GM19023 (cell line): ENCODE results near the gene KCNN1.
A peak's percentile ranks its signal among the peaks of the same experiment; 100 is the strongest.
"Not testable (repeated sequence)": the region's sequence is repeated elsewhere in the genome, so short reads cannot be mapped to it uniquely, and the experiment has no call there.

ENCODE experiments used
- ATAC-seq: cut with Tn5 transposase; IDR thresholded peaks from one replicate; pipeline ENCODE4 v1.9.1; 2021; ENCODE audit warnings: mild to moderate bottlenecking, moderate library complexity; ENCODE audit not compliant: unreplicated experiment

Gene KCNN1

DNA sequence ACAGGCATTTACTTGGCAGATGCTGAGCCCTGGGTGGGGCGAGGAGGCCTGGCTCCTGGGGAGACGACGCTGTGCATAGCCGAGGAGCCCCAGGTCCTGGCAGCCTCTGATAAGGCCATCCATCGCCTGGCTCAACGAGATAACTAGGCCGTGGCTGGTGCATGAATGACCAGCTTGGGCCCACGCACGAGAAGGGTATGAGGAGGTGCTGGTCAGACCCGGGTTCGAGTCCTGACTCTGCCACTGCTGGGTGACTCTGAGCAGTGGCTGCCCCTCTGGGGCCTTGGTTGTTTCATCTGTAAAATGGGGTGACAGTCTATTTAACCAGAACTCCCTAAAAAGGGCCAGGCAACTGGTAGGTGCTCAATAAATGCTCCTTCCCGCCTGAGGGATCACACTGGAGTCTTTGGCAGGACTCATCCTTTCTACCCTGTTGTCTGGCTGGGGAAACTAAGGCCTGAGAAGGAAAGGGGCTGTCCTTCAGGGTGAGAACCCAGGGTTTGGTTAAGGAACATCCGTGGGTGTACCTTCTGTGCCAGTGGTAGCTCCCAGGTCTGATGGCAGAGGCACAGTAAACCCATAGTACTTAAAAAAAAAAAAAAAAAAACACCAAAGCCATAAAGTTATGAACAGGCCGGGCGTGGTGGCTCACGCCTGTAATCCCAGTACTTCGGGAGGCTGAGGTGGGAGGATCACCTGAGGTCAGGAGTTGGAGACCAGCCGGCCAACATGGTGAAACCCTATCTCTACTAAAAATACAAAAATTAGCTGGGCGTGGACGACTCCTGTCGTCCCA lies 33.0 kb downstream of the KCNN1 start:
- no peak for ATAC-seq

DNA sequence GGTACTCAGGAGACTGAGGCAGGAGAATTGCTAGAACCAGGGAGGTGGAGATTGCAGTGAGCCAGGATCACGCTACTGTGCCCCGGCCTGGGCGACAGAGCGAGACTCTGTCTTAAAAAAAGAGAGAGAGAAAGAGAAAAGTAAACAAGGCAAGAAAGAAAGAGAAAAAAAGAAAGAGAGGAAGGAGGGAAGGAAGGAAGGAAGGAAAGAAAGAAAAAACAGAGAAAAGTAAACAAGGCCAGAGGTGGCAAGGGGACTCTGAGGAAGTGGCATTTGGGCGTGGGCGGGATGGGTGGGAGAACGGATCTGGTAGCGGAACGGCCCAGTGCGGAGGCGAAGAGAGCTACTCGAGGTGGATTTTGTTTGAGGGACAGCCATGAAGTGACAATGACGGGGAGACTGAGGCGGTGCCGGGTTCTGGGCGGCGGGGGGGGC lies 33.6 kb downstream of the KCNN1 start:
- peak; percentile 12 for ATAC-seq

DNA sequence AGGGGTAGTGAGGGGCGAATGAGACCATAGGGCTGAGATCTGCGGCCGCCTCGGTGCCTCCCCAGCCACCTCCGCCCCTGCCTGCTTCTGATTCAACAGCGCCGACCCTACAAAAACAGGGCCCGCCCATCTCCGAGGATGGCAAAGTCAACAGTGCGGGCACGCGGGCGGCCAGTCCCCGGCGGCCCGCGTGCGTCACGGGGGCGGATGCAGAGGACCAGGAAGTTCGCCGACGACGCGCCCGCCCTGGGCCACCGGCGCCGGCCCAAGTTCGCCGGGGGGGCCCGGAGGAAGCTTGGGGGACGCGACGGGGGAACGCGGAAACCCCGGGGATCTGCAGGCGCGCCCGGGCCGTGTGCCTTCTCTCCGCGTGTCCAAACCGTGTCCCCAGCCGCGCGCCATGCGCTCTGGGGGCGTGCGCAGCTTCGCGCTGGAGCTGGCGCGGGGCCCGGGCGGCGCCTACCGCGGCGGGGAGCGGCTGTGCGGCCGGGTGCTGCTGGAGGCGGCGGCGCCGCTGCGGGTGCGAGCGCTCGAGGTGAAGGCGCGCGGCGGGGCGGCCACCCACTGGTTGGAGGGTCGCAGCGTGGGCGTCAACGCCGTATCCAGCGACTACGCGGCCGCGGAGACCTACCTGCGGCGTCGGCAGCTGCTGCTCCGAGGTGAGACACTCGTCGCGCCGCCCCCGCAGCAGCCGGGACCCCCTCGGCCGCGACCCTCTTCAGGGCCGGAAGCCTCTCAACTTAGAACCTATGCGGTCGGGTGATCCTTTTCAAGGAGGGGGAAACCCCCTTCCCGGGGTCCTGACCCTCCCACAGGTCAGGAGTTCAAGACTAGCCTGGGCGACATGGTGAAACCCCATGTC lies 34.2 kb downstream of the KCNN1 start:
- peak; percentile 63 for ATAC-seq

DNA sequence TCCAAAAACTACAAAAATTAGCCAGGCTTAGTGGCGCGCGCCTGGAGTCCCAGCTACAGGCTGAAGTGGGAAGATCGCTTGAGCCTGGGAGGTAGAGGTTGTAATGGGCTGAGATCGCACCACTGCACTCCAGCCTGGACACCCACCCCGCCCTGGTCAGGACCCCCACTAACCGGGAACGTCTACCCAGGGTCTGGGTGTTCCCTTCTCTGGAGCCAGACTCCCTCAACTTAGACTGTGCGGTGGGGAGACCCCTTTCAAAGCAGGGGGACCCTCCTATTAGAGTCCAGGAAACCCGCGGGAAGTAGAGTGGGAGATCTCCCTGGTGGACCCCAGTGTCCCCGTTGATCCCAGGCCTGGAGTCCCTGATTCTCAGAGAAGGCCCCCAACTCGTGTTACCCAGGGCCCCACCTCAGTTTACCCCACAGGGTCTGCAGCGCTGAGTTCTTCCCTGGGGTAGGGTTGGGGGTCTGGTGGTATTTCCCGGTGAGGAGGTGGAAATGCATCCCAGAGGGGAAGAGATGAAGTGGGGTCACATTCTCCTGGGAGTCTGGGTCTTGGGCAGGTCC lies 35.0 kb downstream of the KCNN1 start:
- ATAC-seq = no peak

DNA sequence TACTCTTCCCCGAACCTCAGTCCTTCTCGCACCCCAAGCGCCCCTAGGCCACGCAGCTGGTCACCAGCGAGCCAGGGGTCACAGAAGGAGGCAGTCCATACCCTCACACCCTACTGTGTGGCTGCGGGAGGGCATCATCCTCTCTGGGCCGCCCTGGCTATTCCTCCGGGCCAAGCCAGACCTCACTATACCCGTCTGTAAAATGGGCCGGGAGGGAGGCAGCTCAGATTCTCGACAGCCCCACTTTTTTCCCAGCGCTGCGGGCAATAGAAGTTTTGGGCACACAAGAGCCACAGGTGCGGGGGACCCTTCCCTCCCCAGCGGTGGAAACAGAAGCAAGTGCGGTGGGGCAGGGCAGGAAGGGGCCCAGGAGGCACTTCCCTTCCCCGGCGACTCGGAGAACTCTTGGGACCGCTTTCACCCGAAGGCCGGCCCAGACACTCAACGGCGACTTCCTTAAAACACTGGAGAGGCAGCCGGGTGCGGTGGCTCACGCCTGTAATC lies 35.5 kb downstream of the KCNN1 start:
- ATAC-seq = no peak

DNA sequence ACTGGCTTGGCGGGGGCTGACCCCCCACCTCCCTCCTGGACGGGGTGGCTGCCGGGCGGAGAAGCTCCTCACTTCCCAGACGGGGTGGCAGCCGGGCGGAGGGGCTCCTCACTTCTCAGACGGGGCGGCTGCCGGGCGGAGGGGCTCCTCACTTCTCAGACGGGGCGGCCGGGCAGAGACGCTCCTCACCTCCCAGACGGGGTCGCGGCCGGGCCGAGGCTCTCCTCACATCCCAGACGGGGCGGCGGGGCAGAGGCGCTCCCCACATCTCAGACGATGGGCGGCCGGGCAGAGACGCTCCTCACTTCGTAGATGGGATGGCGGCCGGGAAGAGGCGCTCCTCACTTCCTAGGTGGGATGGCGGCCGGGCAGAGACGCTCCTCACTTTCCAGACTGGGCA lies 38.8 kb downstream of the KCNN1 start:
- ATAC-seq = not testable (repeated sequence)

DNA sequence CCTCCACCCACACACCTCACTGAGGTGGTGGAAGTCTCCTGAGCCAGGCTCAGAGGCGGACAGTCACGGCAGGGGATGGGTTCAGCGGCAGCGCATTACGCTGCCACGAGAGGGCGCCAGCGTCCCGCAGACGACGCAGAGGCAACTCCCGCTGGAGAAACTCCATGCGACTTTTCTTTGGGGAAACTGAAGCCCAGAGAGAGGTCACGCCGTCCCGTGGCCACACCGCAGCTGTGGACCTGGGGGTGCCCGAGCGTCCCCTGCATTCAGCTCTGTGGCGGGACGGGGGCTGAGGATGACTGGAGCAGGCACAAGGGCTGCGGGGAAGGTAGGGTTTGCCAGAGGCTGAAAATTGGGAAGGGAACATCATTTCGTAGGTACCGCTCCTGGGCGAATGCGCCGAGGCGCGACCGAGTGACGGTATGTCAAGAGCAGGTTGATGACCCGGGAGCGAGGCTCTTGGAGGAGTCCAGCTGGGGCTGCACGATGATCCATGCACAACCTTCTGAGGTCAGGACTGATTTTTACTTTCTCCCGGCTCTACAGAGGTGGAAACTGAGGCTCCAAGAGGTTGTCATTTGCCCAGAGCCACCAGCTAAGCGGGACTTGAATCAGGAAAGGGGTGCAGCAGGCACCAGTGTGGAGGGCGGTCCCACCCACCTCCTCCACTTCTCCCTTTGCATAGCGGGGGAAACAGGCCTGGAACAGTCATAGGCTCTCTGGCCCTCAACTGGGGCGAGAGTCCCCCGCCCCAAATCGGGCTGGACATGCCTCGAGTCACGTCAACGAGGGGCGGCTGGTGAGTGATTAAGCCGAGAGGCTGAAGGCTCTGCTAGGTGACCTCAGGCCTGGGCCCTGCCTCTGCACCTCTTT lies 40.4 kb downstream of the KCNN1 start:
- peak; percentile 49 for ATAC-seq

DNA sequence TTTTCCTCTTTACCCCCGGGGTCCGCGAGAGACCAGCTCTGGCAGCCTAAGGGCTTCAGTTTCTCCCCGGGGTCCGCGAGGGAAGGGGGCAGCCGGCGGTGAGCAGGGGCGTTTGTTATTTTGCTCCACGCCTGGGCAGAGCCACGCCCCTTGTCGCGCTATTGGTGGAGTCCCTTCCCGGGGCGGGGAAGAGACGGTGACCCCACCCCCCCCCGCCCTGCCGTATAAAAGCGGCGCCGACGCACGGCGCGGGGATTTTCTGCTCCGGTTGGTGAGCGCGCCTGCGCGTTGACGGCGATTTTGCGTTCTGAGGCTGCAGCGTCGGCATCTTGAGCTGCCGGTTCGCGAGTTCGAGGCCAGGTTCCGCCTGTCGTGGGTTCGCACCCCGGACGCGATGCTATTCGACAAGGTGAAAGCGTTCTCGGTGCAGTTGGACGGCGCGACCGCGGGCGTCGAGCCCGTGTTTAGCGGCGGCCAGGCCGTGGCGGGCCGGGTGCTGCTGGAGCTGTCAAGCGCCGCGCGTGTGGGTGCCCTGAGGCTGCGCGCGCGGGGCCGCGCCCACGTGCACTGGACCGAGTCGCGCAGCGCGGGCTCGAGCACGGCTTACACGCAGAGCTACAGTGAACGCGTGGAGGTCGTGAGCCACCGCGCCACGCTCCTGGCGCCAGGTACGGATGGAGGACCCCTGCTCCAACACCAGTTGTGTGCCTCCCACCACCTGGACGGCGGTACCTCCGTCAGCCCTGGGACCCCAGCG lies 41.2 kb downstream of the KCNN1 start, which contains the start of gene ARRDC2:
Gene ARRDC2, plus strand, starts transcription at position 254 of the 757 bp plus-strand sequence. Its CDS starts 141 bp downstream, at position 395.
- peak; percentile 54 for ATAC-seq

DNA sequence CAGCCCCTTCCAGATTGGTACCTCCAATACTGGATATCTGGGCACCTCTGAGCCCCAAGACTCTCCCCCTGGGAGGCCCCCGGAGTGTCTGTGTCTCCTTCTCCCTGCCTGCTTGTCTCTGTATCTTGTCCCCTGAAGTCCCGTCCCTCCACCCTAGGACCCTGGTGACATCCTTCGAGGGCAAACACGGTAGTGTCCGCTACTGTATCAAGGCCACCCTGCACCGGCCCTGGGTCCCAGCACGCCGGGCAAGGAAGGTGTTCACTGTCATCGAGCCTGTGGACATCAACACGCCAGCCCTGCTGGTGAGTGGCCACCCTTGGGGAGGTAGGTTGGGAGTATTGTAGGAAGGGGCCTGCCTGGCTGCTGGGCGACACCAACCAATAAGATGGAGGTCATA lies 41.9 kb downstream of the KCNN1 start:
- ATAC-seq = no peak

DNA sequence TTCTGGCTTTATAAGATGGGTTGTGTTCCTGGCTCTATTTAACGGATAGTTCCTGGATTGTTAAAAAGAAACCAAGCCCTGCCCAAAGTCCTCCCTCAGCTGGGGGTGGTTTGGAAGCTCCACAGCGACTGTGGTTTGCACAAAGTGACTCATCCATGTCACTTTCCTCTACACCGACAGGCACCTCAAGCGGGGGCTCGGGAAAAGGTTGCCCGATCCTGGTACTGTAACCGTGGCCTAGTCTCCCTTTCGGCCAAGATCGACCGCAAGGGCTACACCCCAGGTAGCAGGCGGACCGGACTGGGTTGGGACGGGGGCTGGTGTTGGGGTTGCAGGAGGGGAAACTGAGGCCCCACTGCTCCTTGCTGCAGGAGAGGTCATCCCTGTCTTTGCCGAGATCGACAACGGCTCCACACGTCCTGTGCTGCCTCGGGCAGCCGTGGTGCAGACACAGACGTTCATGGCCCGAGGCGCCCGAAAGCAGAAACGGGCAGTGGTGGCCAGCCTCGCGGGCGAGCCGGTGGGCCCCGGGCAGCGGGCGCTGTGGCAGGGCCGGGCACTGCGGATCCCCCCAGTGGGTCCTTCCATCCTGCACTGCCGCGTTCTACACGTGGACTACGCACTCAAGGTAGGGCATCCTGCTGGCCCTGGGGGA lies 42.6 kb downstream of the KCNN1 start:
- no peak for ATAC-seq

DNA sequence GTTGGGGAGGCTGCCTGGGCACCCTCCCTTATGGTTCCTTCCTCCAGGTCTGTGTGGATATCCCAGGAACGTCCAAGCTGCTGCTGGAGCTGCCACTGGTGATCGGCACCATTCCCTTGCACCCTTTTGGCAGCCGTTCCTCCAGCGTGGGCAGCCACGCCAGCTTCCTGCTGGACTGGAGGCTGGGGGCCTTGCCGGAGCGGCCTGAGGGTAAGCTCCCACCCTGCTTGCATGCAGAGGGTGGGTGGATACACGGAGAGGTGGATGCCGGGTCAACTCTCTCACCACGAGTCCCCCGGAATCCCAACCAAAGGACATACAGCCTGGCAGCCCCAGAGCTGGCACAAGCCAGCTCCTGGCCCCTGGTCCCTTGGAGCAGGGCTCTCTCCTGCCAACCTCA lies 43.2 kb downstream of the KCNN1 start:
- no peak for ATAC-seq

DNA sequence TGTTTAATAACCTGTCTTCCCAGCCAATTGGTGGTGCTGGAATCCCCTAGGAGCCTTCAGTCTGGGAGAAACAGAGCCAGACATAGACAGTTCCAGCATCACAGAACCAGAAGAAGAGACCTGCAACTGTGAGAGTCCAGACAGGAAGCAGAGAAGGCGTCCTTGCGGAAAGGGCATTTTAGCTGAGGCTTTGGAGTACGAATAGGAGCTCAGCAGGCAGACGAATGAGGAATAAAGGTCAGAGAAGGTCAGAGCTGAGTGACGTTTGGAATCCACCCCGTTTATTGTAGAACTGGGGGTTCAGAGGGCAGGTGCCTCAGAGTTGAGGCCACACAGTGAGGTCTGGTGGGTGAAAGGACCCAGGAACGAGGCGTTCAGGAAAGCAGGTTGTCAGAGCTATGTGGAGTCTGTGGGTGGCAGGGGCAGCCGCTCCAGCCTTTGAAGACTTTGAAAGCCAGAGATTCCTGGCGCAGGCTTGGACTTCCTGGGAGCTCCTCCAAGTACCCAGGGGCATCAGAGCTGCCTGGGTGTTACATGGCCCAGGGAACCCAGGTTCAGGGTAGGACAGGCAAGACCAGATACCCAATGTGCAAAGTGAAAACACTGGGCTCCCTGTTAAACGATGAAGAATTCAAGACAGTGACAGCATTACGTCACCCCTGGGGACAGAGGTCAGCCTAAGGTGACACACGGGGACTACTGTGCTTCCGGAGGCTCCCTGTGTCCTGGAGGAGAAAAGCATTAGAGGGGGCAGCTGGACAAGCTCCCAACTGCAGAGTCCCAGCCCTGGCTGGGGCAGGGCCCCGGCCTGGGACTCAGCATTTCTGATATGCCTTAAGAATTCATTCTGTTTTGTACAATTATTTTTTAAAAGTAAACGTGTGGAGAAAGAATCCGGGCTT lies 46.6 kb downstream of the KCNN1 start:
- no peak for ATAC-seq

DNA sequence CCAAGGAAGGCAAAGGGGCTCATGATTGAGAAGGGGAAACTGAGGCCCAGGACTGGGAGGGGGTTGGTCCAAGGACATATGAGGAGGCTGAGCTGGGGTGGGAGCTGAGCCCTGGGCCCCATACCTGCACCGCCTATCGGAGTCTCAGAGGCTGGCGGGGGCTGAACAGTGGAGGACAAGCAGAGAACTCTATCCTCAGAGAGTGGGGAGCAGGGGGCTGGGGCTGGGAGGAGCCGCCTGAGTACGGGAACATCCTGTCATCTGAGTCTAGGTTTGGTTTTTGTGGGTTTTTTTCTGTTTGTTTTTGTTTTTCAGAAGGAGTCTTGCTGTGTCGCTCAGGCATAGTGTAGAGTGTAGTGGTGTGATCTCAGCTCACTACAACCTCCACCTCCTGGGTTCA lies 47.3 kb downstream of the KCNN1 start:
- no peak for ATAC-seq

DNA sequence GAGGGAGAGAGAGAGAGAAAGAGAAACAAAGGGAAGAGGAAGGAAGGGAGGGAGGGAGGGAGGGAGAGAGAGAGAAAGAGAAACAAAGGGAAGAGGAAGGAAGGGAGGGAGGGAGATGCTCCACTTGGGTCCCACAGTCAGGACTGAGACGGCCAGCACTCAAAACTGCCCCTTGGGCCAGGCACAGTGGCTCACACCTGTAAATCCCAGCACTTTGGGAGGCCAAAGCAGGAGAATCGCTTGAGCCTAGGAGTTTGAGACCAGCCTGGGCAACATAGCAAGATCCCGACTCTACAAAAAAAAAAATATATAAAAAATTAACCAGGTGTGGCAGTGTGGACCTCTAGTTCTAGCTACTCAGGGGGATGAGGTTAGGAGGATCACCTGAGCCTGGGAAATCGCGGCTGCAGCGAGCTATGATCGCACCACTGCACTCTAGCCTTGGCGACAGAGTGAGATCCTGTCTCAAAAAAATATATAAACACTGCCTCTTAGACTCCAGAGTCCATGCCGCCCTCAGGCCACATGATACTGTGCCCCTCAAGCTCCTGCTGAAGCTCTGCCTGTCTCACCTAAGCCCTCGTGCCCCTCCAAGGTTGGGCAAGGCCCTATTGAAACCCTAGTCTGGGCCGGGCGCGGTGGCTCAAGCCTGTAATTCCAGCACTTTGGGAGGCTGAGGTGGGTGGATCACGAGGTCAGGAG lies 49.5 kb downstream of the KCNN1 start:
- no peak for ATAC-seq

DNA sequence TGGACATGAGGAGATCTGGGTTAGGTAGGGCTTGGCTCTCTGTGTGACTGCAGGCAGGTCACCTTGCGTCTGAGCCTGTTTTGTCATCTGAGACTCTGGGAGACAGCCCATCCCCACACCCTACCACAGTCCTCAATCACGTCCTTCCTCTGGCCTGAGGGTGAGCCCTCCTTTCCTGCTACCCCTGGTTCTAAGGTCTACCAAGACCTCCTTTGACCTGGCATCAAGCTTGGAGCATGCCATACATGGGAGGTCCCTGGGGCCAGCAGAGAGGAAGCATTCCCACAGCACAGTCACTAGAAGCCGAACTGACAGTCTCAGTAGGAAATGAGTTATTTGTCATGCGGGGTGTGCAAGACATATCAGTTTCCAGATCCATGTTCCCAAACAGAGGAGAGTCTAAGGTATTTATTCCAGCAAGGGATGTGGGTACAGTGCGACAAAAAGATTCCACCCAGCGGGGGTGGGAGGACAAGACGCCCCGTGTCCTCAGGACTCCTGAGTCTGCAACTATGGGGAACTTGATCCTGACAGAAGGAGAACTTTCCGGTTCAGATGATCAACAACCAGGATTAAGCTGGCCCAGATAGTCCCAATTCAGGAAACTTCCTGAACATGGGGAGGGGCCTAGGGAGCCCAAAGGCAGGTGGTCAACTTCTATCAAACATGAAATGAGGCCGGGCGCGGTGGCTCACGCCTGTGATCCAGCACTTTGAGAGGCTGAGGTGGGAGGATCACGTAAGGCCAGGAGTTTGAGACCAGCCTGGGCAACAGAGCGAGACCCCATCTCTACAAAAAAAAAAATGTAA lies 50.6 kb downstream of the KCNN1 start:
- ATAC-seq = no peak

DNA sequence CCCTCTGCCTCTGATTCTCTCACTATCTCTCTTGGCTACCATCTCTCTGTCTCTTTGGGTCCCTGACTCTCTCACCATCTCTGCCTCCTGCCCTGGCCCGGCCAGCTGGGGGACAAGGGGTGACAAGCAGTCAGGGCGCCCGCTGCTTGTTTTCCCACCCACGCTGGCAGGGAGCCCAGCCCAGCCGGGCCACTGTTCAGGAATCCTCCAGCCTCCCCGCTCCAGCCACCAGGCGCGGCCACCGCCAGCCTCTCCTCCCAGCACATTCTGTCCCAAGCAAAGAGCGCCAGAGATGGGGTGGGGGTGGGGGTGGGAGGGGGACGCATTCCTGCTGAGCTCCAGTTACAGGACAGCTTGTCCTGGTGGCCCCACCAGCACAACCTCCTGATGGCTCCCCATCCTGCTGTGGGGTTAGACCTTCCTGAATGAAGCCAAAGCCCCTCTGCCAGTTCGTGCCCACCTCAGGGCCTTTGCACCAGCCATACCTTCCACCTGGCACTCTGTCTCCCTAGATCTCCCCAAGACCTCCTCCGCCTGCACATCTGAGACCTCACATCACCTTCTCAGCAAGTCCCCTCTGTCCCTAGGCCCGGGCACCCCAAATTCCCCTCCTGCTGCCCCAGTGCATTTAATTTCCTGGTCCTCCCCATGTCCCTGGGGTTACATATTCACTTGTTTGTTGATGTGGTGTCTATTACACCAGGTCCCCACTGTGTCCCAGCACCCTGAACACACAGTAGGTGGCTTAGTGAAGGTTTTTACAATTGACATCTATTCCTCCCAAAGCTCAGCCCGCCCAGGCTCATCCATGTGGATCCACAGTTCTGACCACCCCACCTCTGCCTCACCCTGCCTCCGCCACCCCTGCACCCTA lies 53.5 kb downstream of the KCNN1 start:
- no peak for ATAC-seq
